Breast epithelium (tissue), 4 donors: Measurements from ENCODE around the gene CFAP100. TPM values are rescaled to one million over a fixed set of nuclear protein-coding genes. Genes with fewer than 3 reads are reported as not detected.

ENCODE experiments used
- DNase-seq, 2 donors: peaks; one replicate each; pipeline ENCODE4 v3.0.0-alpha.2; 2019; ENCODE audit warnings: low spot score in 2 of 2
- H3K27ac ChIP-seq, 2 donors: fragments of 200-600 bp; sonication (generic) in 1 of 2; one replicate each; pipeline ENCODE4 v1.5.1; 2016 to 2019; ENCODE audit warnings: mild to moderate bottlenecking in 1 of 2
- H3K27me3 ChIP-seq, 2 donors: fragments of 200-600 bp; sonication (generic) in 1 of 2; one replicate each; pipeline versions ENCODE4 v1.5.1 to v1.6.0; 2017 to 2019; ENCODE audit warnings: control low read depth in 1 of 2, mild to moderate bottlenecking in 1 of 2
- H3K36me3 ChIP-seq: fragments of 200-600 bp; one replicate; pipeline ENCODE4 v1.5.1; 2019
- H3K4me1 ChIP-seq, 2 donors: fragments of 200-600 bp; sonication (generic); one replicate each; pipeline ENCODE4 v1.5.1; 2016 to 2019; ENCODE audit warnings: control low read depth in 1 of 2
- H3K4me3 ChIP-seq, 3 donors: fragments of 200-600 bp; sonication (generic); 1 replicate in 2 of 3; 2 replicates in 1 of 3; pipeline ENCODE4 v1.5.1; 2016 to 2019; ENCODE audit warnings: mild to moderate bottlenecking in 3 of 3, moderate library complexity in 2 of 3
- H3K9me3 ChIP-seq, 2 donors: fragments of 200-600 bp; sonication (generic) in 1 of 2; one replicate each; pipeline ENCODE4 v1.5.1; 2016 to 2019; ENCODE audit warnings: control low read depth in 1 of 2
- POLR2A ChIP-seq: fragments of 450-650 bp; IDR thresholded peaks from one replicate; pipeline ENCODE4 v1.6.1; 2016; ENCODE audit warnings: antibody characterized with exemption, mild to moderate bottlenecking, moderate library complexity
- POLR2AphosphoS5 ChIP-seq, 3 donors: sonication (generic); formaldehyde crosslinking; IDR thresholded peaks; one replicate each; pipeline ENCODE4 v1.6.1; 2017; ENCODE audit warnings: antibody characterized with exemption in 3 of 3
- intact Hi-C: fragments of 100-400 bp; cut with DNase I; formaldehyde crosslinking; loops from one replicate; pipeline ENCODE4 v1.15.1; 2023; ENCODE audit warnings: low total_unique reads
- total RNA-seq, 3 donors: library from RNA; depleted of rRNA; stranded (reverse); fragments of >200 nt; gene quantifications; one replicate each; pipeline ENCODE4 v1.1.0, GENCODE V29; 2016
- TF ChIP-seq, protein P1 (sequence below), 3 donors: fragments of 450-650 bp; IDR thresholded peaks; one replicate each; pipeline ENCODE4 v1.5.1; 2016 to 2017; ENCODE audit warnings: antibody characterized with exemption in 3 of 3, mild to moderate bottlenecking in 3 of 3, moderate library complexity in 3 of 3

Gene CFAP100
- total RNA-seq, 3 donors from 2014 or later: not detected

DNA sequence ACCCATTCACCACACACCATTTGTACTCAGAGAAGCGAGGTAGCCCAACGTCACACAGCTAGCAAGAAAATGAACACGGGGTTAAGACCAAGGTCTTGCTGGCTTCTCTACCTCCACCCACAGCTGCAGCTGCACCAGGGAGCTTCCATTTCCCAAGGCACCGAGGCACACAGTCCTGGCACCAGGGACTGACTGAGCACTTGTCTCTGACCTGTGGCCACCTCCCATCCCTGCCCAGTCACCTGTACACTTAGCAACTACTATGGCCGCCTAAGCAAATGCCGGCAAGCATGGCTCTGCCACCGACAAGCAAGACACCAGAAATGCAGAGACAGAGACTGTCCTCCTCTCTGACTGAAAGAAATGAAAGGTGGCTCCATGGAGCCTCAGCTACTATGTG is 65.7 kb downstream of the CFAP100 start:
- TF ChIP-seq POLR2A (no peak), POLR2AphosphoS5 (IDR thresholded peaks at IDR 0.05) (no peak)
- TF ChIP-seq, protein P1, sequence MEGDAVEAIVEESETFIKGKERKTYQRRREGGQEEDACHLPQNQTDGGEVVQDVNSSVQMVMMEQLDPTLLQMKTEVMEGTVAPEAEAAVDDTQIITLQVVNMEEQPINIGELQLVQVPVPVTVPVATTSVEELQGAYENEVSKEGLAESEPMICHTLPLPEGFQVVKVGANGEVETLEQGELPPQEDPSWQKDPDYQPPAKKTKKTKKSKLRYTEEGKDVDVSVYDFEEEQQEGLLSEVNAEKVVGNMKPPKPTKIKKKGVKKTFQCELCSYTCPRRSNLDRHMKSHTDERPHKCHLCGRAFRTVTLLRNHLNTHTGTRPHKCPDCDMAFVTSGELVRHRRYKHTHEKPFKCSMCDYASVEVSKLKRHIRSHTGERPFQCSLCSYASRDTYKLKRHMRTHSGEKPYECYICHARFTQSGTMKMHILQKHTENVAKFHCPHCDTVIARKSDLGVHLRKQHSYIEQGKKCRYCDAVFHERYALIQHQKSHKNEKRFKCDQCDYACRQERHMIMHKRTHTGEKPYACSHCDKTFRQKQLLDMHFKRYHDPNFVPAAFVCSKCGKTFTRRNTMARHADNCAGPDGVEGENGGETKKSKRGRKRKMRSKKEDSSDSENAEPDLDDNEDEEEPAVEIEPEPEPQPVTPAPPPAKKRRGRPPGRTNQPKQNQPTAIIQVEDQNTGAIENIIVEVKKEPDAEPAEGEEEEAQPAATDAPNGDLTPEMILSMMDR (IDR thresholded peaks at IDR 0.05): no peak
- no peak for DNase-seq

DNA sequence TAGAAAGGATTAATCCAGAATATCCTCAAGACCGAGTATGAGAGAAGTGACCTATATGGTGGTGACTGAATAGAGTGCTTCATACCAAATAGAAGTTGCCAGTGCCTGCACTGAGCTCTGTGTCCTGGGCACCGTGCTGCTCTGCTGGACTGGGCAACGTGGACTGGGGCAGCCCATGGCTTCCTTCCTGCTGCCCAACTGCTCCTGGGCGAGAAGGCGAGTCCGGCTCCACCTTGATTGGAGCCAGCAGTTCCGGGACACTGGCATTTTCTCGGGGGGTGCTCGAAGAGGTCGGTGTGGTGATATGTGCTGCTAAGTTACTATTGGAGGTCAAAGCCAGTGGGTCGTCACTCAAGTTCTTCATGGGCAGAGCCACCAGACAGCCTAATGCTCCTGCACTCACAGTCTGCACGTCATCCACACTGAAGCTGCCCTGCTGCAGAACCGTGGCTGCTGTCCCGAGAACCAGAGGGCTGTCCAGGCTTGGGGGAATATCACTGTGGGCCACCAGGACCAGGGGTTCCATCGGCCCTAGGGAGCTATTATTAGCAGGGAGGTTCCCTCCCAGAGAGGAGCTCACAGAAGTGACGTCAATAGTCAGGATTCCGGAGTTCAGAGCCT is 66.9 kb downstream of the CFAP100 start:
- H3K4me1 ChIP-seq: no peaks in the 10 kb centered on the region
- H3K9me3 ChIP-seq: no peaks in the 10 kb centered on the region
- TF ChIP-seq POLR2A (no peak), POLR2AphosphoS5 (IDR thresholded peaks at IDR 0.05) (no peak)
- TF ChIP-seq, protein P1 (IDR thresholded peaks at IDR 0.05): no peak
- H3K27ac ChIP-seq: no peak overlapping the region
- H3K27me3 ChIP-seq: no peaks in the 10 kb centered on the region
- H3K4me3 ChIP-seq: no peak overlapping the region
- no peak for DNase-seq
- no peaks in the 10 kb centered on the region for H3K36me3 ChIP-seq
- intact Hi-C loops: no loop called here

More for the DNA sequence above, 65.7 kb downstream of the CFAP100 start:
- H3K36me3 ChIP-seq: no peaks in the 10 kb centered on the region
- no peak overlapping the region for H3K27ac ChIP-seq
- no peaks in the 10 kb centered on the region for H3K27me3 ChIP-seq
- no peak overlapping the region for H3K4me3 ChIP-seq
- intact Hi-C loops: no loop called here
- H3K9me3 ChIP-seq: no peaks in the 10 kb centered on the region
- no peaks in the 10 kb centered on the region for H3K4me1 ChIP-seq

DNA sequence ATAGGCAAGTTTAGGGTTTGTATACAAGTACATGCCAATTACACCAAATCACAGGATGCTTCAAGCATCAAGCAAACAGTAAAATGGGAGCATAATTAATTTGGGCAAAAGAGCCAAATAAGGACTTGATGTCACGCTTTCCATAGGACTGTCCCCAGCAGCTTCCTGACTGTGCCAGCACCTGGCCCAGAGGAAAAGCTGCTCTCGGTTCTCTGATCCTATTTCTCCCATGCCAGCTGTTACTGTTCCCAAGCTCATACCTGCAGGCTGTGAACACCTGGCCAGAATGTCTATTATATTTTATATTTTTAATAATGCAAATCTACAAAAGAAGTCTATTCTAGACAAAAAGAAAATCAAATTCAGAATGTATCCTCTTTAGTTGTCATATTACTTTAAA is 68.8 kb downstream of the CFAP100 start:
- TF ChIP-seq POLR2A (no peak), POLR2AphosphoS5 (IDR thresholded peaks at IDR 0.05) (no peak)
- TF ChIP-seq, protein P1 (IDR thresholded peaks at IDR 0.05): no peak
- no peak overlapping the region for H3K4me3 ChIP-seq
- no peaks in the 10 kb centered on the region for H3K27me3 ChIP-seq
- intact Hi-C loops: no loop called here
- DNase-seq: no peak
- peaks cover under 1% of the 10 kb centered on the region for H3K36me3 ChIP-seq
- no peaks in the 10 kb centered on the region for H3K4me1 ChIP-seq
- H3K27ac ChIP-seq: no peak overlapping the region
- H3K9me3 ChIP-seq: no peaks in the 10 kb centered on the region

DNA sequence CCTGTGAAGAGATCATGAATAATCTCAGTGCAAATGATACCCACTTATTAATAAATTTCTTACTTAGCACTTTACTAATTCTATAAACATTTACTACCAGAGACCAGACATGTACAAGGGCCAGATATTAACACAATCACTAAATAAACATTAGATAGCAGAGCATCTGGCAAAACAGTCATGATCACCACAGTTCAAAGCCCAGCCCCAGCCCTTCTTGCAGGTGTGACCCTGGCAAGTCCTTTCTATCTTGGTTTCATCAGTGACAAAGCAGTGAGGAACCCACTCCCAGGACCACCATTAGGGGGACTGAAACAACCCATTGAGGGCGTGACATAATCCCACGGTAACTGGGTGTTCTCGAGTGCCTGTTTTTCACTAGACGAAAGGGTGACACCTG is 69.4 kb downstream of the CFAP100 start:
- H3K27ac ChIP-seq: no peak overlapping the region
- peaks cover 4% of the 10 kb centered on the region for H3K36me3 ChIP-seq
- H3K4me1 ChIP-seq: no peaks in the 10 kb centered on the region
- no peak for DNase-seq
- H3K27me3 ChIP-seq: no peaks in the 10 kb centered on the region
- TF ChIP-seq POLR2A (no peak), POLR2AphosphoS5 (IDR thresholded peaks at IDR 0.05) (no peak)
- intact Hi-C loops: no loop called here
- H3K9me3 ChIP-seq: no peaks in the 10 kb centered on the region
- H3K4me3 ChIP-seq: no peak overlapping the region

DNA sequence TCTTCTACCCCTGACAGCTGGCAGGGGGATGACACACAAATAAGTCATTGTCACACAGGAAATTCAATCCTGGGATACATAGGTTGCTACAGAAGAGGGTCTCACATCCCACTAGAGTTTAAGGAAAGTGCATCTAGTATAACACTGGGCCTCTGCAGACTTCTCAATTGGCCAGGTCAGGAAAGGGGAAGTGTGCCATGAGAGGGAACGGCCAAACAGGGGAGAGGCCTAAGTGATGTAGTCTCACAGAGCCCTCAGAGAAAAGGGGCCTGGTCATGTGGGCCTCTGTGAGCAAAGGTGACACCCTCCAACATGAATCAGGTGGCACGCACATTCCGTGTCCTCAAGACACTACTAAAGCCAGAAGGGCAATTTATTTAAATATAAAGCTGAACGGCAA is 69.8 kb downstream of the CFAP100 start:
- TF ChIP-seq POLR2A: no peak
- TF ChIP-seq, protein P1 (IDR thresholded peaks at IDR 0.05): no peak
- no peak for TF ChIP-seq POLR2AphosphoS5 (IDR thresholded peaks at IDR 0.05)
- DNase-seq: no peak
- Histone ChIP-seq H3K36me3 (peaks cover 4% of the 10 kb centered on the region), H3K9me3 (no peaks in the 10 kb centered on the region), H3K27ac (no peak overlapping the region), H3K4me1 (no peaks in the 10 kb centered on the region), H3K27me3 (no peaks in the 10 kb centered on the region), H3K4me3 (no peak overlapping the region)
- intact Hi-C loops: no loop called here
